Gastroesophageal sphincter (tissue), 4 donors: Measurements from ENCODE around the gene PGPEP1. TPM values are rescaled to one million over a fixed set of nuclear protein-coding genes. Genes with fewer than 3 reads are reported as not detected.
A peak's percentile ranks its signal among the peaks of the same experiment; 100 is the strongest.

Experiments
- ATAC-seq: fragments of 150-250 bp; one replicate; pipeline ENCODE4 v1.9.1; 2016; ENCODE audit warnings: mild to moderate bottlenecking, moderate library complexity
- H3K27ac ChIP-seq, 4 donors: fragments of 200-600 bp; sonication (generic) in 3 of 4; 1 replicate in 3 of 4; 2 replicates in 1 of 4; pipeline ENCODE4 v1.5.1; 2016 to 2019
- H3K27me3 ChIP-seq: fragments of 200-600 bp; sonication (generic); one replicate; pipeline ENCODE4 v1.5.1; 2019
- H3K36me3 ChIP-seq, 2 donors: fragments of 200-600 bp; sonication (generic); one replicate each; pipeline ENCODE4 v1.5.1; 2019; ENCODE audit warnings: control low read depth in 1 of 2
- H3K4me1 ChIP-seq, 3 donors: fragments of 200-600 bp; sonication (generic); 1 replicate in 2 of 3; 2 replicates in 1 of 3; pipeline ENCODE4 v1.5.1; 2016 to 2019; ENCODE audit warnings: control low read depth in 2 of 3
- H3K4me3 ChIP-seq, 2 donors: fragments of 200-600 bp; sonication (generic); one replicate each; pipeline ENCODE4 v1.5.1; 2019; ENCODE audit warnings: mild to moderate bottlenecking in 1 of 2, moderate library complexity in 1 of 2
- H3K9me3 ChIP-seq, 3 donors: fragments of 200-600 bp; sonication (generic); one replicate each; pipeline ENCODE4 v1.5.1; 2017 to 2019; ENCODE audit warnings: control low read depth in 2 of 3
- CTCF ChIP-seq, 4 experiments: fragments of 200-600 bp in 2 of 4; fragments of 450-650 bp in 2 of 4; sonication (generic) in 1 of 4; IDR thresholded peaks; one replicate each; pipeline ENCODE4 v1.5.1; 2017 to 2019; ENCODE audit warnings: antibody characterized with exemption in 4 of 4, mild to moderate bottlenecking in 2 of 4, moderate library complexity in 2 of 4
- EP300 ChIP-seq: sonication (generic); formaldehyde crosslinking; IDR thresholded peaks from one replicate; pipeline ENCODE4 v1.6.1; 2017; ENCODE audit warnings: antibody characterized with exemption, mild to moderate bottlenecking
- POLR2A ChIP-seq, 2 donors: fragments of 450-650 bp; IDR thresholded peaks; one replicate each; pipeline ENCODE4 v1.6.1; 2017; ENCODE audit warnings: antibody characterized with exemption in 2 of 2, mild to moderate bottlenecking in 2 of 2, moderate library complexity in 1 of 2
- POLR2AphosphoS5 ChIP-seq: sonication (generic); formaldehyde crosslinking; IDR thresholded peaks from one replicate; pipeline ENCODE4 v1.6.1; 2017; ENCODE audit warnings: antibody characterized with exemption
- WGBS, 2 donors: methylation state at CpG; one replicate each; pipeline ENCODE4 v1.1.5; 2018; ENCODE audit warnings: low coverage in 1 of 2; 5-methylcytosine and 5-hydroxymethylcytosine counted together
- total RNA-seq, 4 donors: library from RNA; depleted of rRNA; stranded (reverse); fragments of >200 nt; gene quantifications; one replicate each; pipeline ENCODE4 v1.1.0, GENCODE V29; 2016

The PGPEP1 gene
- total RNA-seq, 4 donors from 2014 or later: 15.0 to 38.2 (median 23.1) TPM

GRCh38 chr19:18297308-18297707 lies 43.1 kb upstream of the PGPEP1 start:
- Histone ChIP-seq H3K4me1 (peaks cover 0 to 43% (median 22%) of the 10 kb centered on the region in 3 donors), H3K27ac (peak overlapping the region in 2 of 4 donors; percentile 17 to 25), H3K36me3 (no peaks in the 10 kb centered on the region), H3K27me3 (no peaks in the 10 kb centered on the region), H3K4me3 (no peak overlapping the region), H3K9me3 (no peaks in the 10 kb centered on the region)
- TF ChIP-seq POLR2A (IDR thresholded peaks at IDR 0.05): no peak
- peak; percentile 25 for TF ChIP-seq POLR2AphosphoS5
- TF ChIP-seq CTCF (IDR thresholded peaks at IDR 0.05): no peak
- no peak for TF ChIP-seq EP300
- ATAC-seq: no peak
- WGBS, 2 donors: 42 to 55% methylated on average over 3 to 4 of the region's 4 CpGs

GRCh38 chr19:18298601-18299000 lies 41.8 kb upstream of the PGPEP1 start:
- H3K27ac ChIP-seq: no peak overlapping the region
- peaks cover 0 to 43% (median 18%) of the 10 kb centered on the region in 3 donors for H3K4me1 ChIP-seq

GRCh38 chr19:18299654-18300053 lies 40.7 kb upstream of the PGPEP1 start:
- H3K27me3 ChIP-seq: no peaks in the 10 kb centered on the region
- ATAC-seq: no peak
- no peak overlapping the region for H3K4me3 ChIP-seq
- H3K9me3 ChIP-seq: no peaks in the 10 kb centered on the region
- H3K36me3 ChIP-seq: no peaks in the 10 kb centered on the region
- H3K4me1 ChIP-seq: peaks cover 0 to 48% (median 28%) of the 10 kb centered on the region in 3 donors
- 92% methylated on average over 8 of the region's 9 CpGs; no CpG with 5 or more reads in 1 of the 2 donors for WGBS, 2 donors
- H3K27ac ChIP-seq: peak overlapping the region in 2 of 4 donors; percentile 13 to 14
- TF ChIP-seq POLR2A (IDR thresholded peaks at IDR 0.05): no peak
- TF ChIP-seq POLR2AphosphoS5: no peak
- no peak for TF ChIP-seq EP300
- TF ChIP-seq CTCF (IDR thresholded peaks at IDR 0.05): no peak

More at GRCh38 chr19:18298601-18299000, 41.8 kb upstream of the PGPEP1 start:
- 58 to 81% methylated on average over 3 to 6 of the region's 6 CpGs for WGBS, 2 donors
- ATAC-seq: no peak
- Histone ChIP-seq H3K4me3 (no peak overlapping the region), H3K36me3 (no peaks in the 10 kb centered on the region), H3K9me3 (no peaks in the 10 kb centered on the region), H3K27me3 (no peaks in the 10 kb centered on the region)
- TF ChIP-seq CTCF (IDR thresholded peaks at IDR 0.05) (no peak), EP300 (no peak), POLR2A (IDR thresholded peaks at IDR 0.05) (no peak), POLR2AphosphoS5 (no peak)

- 0 to 34% methylated on average over 1 to 4 of the region's 18 CpGs for WGBS, 2 donors
- no peaks in the 10 kb centered on the region for H3K27me3 ChIP-seq
- no peaks in the 10 kb centered on the region for H3K9me3 ChIP-seq
- peak; percentile 73 for ATAC-seq
- H3K4me3 ChIP-seq: no peak overlapping the region
- H3K27ac ChIP-seq: peak overlapping the region in 3 of 4 donors; percentile 72 to 99 (median 97)
- peaks cover 0 to 62% (median 42%) of the 10 kb centered on the region in 3 donors for H3K4me1 ChIP-seq
- TF ChIP-seq POLR2AphosphoS5: peak; percentile 58
- TF ChIP-seq EP300: no peak
- no peaks in the 10 kb centered on the region for H3K36me3 ChIP-seq
Observed at GRCh38 chr19:18300930-18301717, 39.3 kb upstream of the PGPEP1 start.

- Histone ChIP-seq H3K27me3 (no peaks in the 10 kb centered on the region), H3K9me3 (no peaks in the 10 kb centered on the region), H3K36me3 (no peaks in the 10 kb centered on the region), H3K27ac (peak overlapping the region in 3 of 4 donors; percentile 72 to 99 (median 97)), H3K4me1 (peaks cover 0 to 68% (median 48%) of the 10 kb centered on the region in 3 donors), H3K4me3 (no peak overlapping the region)
- peak in 1 of 4 experiments; percentile 4 for TF ChIP-seq CTCF (IDR thresholded peaks at IDR 0.05)
- no peak for TF ChIP-seq POLR2A (IDR thresholded peaks at IDR 0.05)
- no peak for TF ChIP-seq POLR2AphosphoS5
- no peak for ATAC-seq
- WGBS, 2 donors: 54 to 60% methylated on average over 2 to 3 of the region's 4 CpGs
Observed at GRCh38 chr19:18301718-18302111, 38.7 kb upstream of the PGPEP1 start.
